HFF-Myc (cell line): ENCODE results near the gene FRY.

ENCODE experiments used
- DNase-seq: peaks from one replicate; pipeline ENCODE4 v3.0.0-alpha.2; 2011; ENCODE audit warnings: low read depth; ENCODE audit errors: extremely low read depth
- H3K4me3 ChIP-seq: replicated peaks from 2 replicates; pipeline ENCODE4 v1.5.1; 2011; ENCODE audit warnings: low read depth, mild to moderate bottlenecking, control low read depth, low read length
- TF ChIP-seq, protein P1 (sequence below): IDR thresholded peaks from 2 replicates; pipeline ENCODE4 v1.5.1; 2012; ENCODE audit warnings: mild to moderate bottlenecking, low read depth, low read length, control low read depth; ENCODE audit errors: missing control alignments

The FRY gene

DNA sequence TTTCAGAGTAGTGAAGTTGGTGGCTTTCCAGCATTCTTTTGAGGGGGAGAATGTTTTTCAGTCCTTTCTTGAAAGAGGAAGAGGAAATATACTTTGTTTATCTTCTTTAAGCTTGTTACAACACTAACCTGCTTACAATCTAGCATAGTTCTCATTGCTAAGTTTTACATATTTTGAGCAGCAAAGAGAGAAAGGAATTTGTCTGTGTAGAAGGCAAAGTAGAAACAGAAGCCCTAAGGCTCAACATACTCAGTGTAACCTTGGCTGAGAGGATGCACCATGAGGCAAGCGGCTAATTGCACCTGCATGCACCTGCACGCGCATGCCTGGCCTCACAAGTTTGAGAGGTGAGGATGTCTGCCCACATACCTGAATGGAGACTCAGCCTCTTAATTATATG is 2.2 kb downstream of the FRY start:
- TF ChIP-seq, protein P1, sequence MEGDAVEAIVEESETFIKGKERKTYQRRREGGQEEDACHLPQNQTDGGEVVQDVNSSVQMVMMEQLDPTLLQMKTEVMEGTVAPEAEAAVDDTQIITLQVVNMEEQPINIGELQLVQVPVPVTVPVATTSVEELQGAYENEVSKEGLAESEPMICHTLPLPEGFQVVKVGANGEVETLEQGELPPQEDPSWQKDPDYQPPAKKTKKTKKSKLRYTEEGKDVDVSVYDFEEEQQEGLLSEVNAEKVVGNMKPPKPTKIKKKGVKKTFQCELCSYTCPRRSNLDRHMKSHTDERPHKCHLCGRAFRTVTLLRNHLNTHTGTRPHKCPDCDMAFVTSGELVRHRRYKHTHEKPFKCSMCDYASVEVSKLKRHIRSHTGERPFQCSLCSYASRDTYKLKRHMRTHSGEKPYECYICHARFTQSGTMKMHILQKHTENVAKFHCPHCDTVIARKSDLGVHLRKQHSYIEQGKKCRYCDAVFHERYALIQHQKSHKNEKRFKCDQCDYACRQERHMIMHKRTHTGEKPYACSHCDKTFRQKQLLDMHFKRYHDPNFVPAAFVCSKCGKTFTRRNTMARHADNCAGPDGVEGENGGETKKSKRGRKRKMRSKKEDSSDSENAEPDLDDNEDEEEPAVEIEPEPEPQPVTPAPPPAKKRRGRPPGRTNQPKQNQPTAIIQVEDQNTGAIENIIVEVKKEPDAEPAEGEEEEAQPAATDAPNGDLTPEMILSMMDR = no peak
- H3K4me3 ChIP-seq = no peak overlapping the region
- DNase-seq = no peak

- DNase-seq = no peak
- TF ChIP-seq, protein P1 = no peak
- no peak overlapping the region for H3K4me3 ChIP-seq
These were observed 4.1 kb downstream of the FRY start for GRCh38 chr13:32035716-32036115.

GRCh38 chr13:32036126-32036695 is 4.6 kb downstream of the FRY start:
- TF ChIP-seq, protein P1 = no peak
- DNase-seq = no peak

DNA sequence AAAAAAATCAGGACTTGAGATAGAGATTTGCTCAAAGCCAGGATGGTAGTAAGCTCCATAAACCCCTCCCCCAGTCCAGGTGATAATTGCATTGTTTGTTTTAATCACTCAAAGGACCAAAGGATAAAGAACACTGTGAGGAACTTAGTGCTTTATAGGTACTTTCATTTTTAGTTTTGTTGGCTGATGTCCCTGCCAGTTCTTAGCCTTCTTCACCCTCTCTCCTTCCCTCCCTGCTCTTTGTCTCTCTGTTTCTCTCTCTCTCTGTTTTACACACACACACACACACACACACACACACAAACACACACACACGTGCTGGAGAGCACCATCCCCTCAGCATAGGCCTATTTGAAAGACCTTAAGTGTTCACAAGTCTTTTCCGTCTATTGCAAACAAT is 5.2 kb downstream of the FRY start:
- TF ChIP-seq, protein P1 = no peak
- no peak for DNase-seq
- H3K4me3 ChIP-seq = no peak overlapping the region

More at GRCh38 chr13:32036126-32036695, 4.6 kb downstream of the FRY start:
- no peak overlapping the region for H3K4me3 ChIP-seq

DNA sequence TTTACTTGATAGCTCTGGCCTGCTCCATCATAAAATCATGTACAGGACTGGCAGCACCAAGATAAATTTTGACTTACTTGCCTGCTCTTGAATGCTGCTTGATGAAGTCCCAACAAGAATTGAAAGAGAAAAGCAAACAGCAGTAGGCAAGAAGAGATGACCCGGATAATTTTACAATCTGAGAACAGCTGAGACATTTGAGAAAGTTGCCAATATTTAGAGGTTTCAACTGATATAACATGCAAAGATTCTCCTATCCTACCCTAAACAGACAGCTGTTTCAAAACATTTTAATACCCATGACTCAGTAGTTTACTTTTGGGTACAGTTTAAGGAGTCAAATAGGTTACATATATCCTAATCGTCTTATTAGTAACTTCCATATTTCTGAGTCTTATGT is 5.9 kb downstream of the FRY start:
- no peak overlapping the region for H3K4me3 ChIP-seq
- no peak for DNase-seq
- TF ChIP-seq, protein P1 = no peak

GRCh38 chr13:32038343-32038742 is 6.8 kb downstream of the FRY start:
- DNase-seq = no peak
- TF ChIP-seq, protein P1 = no peak
- no peak overlapping the region for H3K4me3 ChIP-seq

GRCh38 chr13:32039056-32039455 is 7.5 kb downstream of the FRY start:
- H3K4me3 ChIP-seq = no peak overlapping the region
- TF ChIP-seq, protein P1 = no peak
- no peak for DNase-seq
